BLaER1 (cell line): ENCODE data around the gene KAZALD1.
"Not testable (repeated sequence)": the region's sequence is repeated elsewhere in the genome, so short reads cannot be mapped to it uniquely, and the experiment has no call there.

Experiments
- H3K27ac ChIP-seq: shearing (Covaris generic); formaldehyde crosslinking; 2 replicates; pipeline ENCODE4 v1.8.1; 2022
- H3K27me3 ChIP-seq: shearing (Covaris generic); formaldehyde crosslinking; 2 replicates; pipeline ENCODE4 v1.8.1; 2022
- H3K36me3 ChIP-seq: shearing (Covaris generic); formaldehyde crosslinking; 2 replicates; pipeline ENCODE4 v1.8.1; 2022
- H3K4me1 ChIP-seq: shearing (Covaris generic); formaldehyde crosslinking; 2 replicates; pipeline ENCODE4 v1.8.1; 2022
- H3K4me2 ChIP-seq: shearing (Covaris generic); formaldehyde crosslinking; 2 replicates; pipeline ENCODE4 v1.8.1; 2022
- H3K4me3 ChIP-seq: shearing (Covaris generic); formaldehyde crosslinking; 2 replicates; pipeline ENCODE4 v1.8.1; 2022
- H3K9ac ChIP-seq: shearing (Covaris generic); formaldehyde crosslinking; 2 replicates; pipeline ENCODE4 v1.8.1; 2022
- H3K9me3 ChIP-seq: shearing (Covaris generic); formaldehyde crosslinking; 2 replicates; pipeline ENCODE4 v1.8.1; 2022
- H4K20me1 ChIP-seq: shearing (Covaris generic); formaldehyde crosslinking; 2 replicates; pipeline ENCODE4 v1.8.1; 2022
- Cebpa-rat ChIP-seq: shearing (Covaris generic); IDR thresholded peaks from 2 replicates; pipeline ENCODE4 v1.8.1; 2022

The KAZALD1 gene

DNA sequence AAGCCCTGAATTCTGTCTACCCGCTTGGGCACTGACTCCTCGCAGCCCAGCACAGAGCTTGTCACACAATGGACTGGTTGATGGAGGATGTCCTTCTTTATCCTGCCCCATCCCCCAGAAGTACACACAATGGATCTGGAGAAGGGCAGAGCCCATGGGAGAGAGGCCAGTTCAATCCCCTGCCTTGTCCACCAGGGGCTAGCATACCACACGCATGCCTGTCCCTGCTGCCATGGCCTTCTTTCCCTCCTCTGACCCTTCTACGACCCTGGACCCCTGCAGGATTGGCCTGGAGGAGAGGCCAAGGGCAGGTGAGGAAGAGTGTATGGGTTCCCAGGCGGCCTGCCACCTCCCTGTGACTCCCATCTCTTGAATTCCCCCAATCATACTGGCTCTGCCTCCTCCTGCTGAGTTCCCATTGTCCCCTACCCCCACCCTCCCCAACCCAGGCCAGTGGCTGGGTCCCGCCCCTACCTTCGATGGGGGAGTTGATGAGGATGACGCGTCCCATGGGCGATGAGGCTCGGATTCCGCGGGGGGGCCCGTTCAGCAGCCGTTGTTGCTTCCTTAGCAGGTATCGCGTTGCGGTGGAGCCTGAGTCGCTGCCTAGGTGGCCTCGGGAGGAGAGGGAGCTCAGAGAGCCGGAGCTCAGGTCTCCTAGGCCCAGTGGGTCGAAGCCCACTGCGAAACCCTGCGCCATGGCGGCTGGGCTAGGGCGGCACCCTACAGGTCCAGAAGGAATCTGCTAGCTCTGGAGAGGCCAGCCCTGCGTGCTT lies 32.1 kb upstream of the KAZALD1 start:
- Histone ChIP-seq H3K9me3 (no peaks in the 10 kb centered on the region), H4K20me1 (peaks cover 12% of the 10 kb centered on the region; the same call in 1 of the 2 replicates), H3K4me2 (peak overlapping the region; percentile 93), H3K4me3 (no peak overlapping the region), H3K36me3 (peaks cover 3% of the 10 kb centered on the region), H3K27ac (peak overlapping the region; percentile 64; the same call in 1 of the 2 replicates), H3K27me3 (no peaks in the 10 kb centered on the region), H3K4me1 (peaks cover 58% of the 10 kb centered on the region), H3K9ac (no peak overlapping the region)
- TF ChIP-seq Cebpa-rat: no peak

DNA sequence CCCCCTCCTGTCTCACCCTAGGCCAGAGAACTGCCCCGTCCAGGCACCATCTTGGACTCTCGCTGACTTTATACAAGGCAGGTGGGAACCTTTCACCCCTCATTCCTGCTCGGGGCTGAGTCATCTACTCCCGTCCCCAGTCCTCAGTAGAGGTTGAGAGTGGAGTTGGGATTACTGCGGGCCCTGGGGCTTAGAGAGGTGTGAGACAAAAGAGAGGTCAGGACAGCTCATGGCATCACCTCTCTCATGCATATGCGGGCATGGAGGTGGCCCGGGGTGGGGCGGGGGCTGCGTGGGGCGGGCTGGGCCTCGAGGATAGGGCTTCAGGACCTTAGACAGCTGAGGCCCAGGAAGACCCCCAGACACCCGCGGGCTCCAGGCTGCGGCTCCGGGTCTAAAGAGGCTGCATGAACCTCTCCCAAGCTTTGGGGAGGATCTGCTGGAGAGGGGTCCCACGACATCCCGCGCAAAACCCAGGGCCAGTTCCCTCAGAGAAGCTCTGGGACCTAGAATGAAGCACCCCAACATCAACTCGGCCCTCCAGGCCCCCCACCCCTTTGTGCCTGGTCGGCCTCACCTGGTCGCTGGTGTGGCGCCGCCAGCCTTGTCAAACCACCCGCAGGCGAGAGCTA lies 31.2 kb upstream of the KAZALD1 start:
- TF ChIP-seq Cebpa-rat: no peak
- H3K9ac ChIP-seq: peak overlapping the region; percentile 74; the same call in 1 of the 2 replicates
- peak overlapping the region; percentile 93 for H3K4me2 ChIP-seq
- H3K27me3 ChIP-seq: no peaks in the 10 kb centered on the region
- peak overlapping the region; percentile 76 for H3K4me3 ChIP-seq
- H3K36me3 ChIP-seq: peaks cover 12% of the 10 kb centered on the region
- peaks cover 58% of the 10 kb centered on the region for H3K4me1 ChIP-seq
- H3K9me3 ChIP-seq: no peaks in the 10 kb centered on the region
- peaks cover 20% of the 10 kb centered on the region for H4K20me1 ChIP-seq
- H3K27ac ChIP-seq: no peak overlapping the region

- Histone ChIP-seq H4K20me1 (peaks cover 20% of the 10 kb centered on the region), H3K27ac (peak within 1 kb of the TSS; percentile 77), H3K9ac (peak within 1 kb of the TSS; percentile 74), H3K9me3 (no peaks in the 10 kb centered on the region), H3K4me2 (peak within 1 kb of the TSS; percentile 93), H3K27me3 (no peaks in the 10 kb centered on the region), H3K36me3 (peaks cover 18% of the 10 kb centered on the region), H3K4me3 (peak within 1 kb of the TSS; percentile 76), H3K4me1 (peaks cover 58% of the 10 kb centered on the region)
- TF ChIP-seq Cebpa-rat: no peak
Measured at GRCh38 chr10:101031128-101031795, 30.5 kb upstream of the KAZALD1 start, which contains the start of the genes PDZD7 and SFXN3. Gene PDZD7 (minus strand): TSS chr10:101031129. CDS start chr10:101030219, 910 bp downstream. Gene SFXN3 (plus strand): TSS chr10:101031234. CDS start chr10:101034695, 3,461 bp downstream.

DNA sequence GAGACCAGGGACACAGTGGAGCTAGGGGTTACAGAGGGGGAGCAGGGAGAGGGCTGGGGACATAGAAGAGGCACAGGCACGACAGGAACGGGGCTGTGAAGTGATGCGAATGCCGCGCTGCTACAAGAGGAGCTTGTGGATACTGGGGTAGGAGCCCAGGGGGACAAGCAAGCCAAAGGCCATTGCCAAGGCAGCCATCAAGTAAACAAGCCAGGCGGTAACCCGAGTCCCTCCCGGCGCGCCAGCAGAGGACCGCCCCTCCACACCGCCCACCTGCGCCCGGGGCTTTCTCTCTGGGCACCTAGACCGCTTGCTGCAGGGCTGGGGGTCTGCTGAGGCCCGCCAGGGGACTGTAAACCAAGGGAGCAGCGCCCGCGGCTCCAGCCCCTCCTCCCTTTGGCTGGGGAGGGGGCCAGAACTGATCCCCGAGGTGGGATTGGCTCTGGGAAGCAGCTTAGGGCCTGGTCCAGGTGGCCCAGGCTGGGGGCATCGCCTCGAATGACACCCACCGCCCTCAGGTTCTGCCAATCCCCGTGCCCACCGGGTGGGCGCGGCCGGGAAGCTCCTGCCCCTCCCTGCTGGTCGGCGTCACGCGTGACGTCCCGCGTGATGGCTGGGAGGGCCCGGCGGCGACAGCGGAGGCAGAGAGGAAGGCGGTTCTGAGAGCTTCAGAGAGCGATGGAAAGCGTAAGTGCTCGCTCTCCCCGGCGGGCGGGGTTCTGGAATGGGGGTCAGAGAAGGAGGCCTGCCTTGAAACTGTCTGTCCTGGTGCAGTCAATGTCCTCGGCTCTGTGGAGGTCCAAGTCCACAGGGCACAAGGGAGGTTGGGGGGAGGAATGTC lies 29.8 kb upstream of the KAZALD1 start:
- Histone ChIP-seq H3K9ac (peak overlapping the region; percentile 74), H3K4me2 (peak overlapping the region; percentile 93), H3K27me3 (no peaks in the 10 kb centered on the region), H3K27ac (peak overlapping the region; percentile 77), H4K20me1 (peaks cover 20% of the 10 kb centered on the region), H3K4me1 (peaks cover 51% of the 10 kb centered on the region), H3K36me3 (peaks cover 26% of the 10 kb centered on the region), H3K9me3 (no peaks in the 10 kb centered on the region), H3K4me3 (peak overlapping the region; percentile 76)
- no peak for TF ChIP-seq Cebpa-rat

DNA sequence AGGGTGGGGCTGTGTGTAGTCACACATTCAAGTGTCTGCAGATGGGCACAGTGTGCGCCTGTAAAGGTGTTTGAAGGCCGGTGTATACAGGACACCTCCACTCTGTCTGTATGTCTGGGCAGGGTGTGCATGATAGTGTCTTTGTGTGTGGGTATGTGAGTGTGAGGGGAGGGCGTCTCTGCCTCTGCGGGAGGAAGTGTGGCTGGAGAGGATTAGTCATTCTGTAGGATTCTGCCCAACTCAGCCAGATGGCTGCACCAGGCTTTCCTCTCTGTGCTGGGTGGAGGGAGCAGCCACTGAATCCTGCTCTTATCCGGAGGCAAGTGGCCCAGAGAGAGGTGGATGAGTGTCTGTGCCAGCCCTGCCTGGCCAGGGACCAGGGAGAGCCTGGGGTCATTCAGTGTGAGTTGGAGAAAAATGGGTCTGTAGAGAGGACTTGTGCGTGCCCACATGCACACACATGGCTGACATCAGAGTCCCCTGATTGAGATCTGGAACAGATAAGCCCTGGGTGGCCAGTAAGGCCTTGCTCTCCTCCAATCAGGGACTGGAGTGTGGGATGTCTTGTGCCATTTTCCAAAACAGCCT lies 29.1 kb upstream of the KAZALD1 start:
- peak overlapping the region; percentile 77 for H3K27ac ChIP-seq
- H4K20me1 ChIP-seq: peaks cover 20% of the 10 kb centered on the region
- H3K27me3 ChIP-seq: no peaks in the 10 kb centered on the region
- H3K36me3 ChIP-seq: peaks cover 33% of the 10 kb centered on the region
- peak overlapping the region; percentile 74 for H3K9ac ChIP-seq
- TF ChIP-seq Cebpa-rat: no peak
- peak overlapping the region; percentile 93 for H3K4me2 ChIP-seq
- H3K9me3 ChIP-seq: no peaks in the 10 kb centered on the region
- peak overlapping the region; percentile 76 for H3K4me3 ChIP-seq
- H3K4me1 ChIP-seq: peaks cover 44% of the 10 kb centered on the region

DNA sequence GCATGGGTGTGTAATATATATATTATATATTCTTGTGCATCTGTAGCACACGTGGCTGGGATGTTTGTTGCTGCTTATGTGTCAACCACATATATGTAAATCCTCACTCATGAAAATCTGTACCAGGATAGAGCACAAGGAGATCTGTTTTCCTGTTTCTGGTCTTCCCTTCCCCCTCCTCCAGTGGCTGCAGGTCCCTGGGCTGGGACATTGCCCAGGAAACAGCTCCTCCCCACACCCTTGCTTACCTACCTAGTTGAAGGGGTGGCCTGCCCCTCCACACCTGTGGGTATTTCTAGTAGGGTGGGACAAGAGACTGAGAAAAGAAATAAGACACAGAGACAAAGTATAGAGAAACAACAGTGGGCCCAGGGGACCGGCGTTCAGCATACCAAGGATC lies 28.5 kb upstream of the KAZALD1 start:
- Histone ChIP-seq H3K4me1 (peaks cover 39% of the 10 kb centered on the region), H3K36me3 (peaks cover 38% of the 10 kb centered on the region), H3K9ac (peak overlapping the region; percentile 74), H3K9me3 (no peaks in the 10 kb centered on the region), H3K27me3 (no peaks in the 10 kb centered on the region), H4K20me1 (peaks cover 20% of the 10 kb centered on the region), H3K4me2 (peak overlapping the region; percentile 93), H3K4me3 (peak overlapping the region; percentile 76), H3K27ac (peak overlapping the region; percentile 77; the same call in 1 of the 2 replicates)
- TF ChIP-seq Cebpa-rat: no peak

DNA sequence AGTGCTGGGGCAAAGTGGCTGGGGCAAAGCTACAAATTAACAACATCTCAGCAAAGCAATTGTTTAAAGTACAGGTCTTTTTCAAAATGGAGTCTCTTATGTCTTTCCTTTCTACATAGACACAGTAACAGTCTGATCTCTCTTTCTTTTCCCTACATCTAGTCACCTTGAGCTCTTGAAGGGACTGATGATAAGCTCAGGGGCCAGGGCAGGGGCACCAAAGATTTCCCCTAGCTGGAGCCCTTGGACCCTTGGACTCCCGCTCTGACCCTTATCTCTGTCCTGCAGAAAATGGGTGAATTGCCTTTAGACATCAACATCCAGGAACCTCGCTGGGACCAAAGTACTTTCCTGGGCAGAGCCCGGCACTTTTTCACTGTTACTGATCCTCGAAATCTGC lies 27.4 kb upstream of the KAZALD1 start:
- not testable (repeated sequence) for H3K9me3 ChIP-seq, H3K4me2 ChIP-seq, H3K4me3 ChIP-seq, H3K27me3 ChIP-seq, H3K9ac ChIP-seq, H3K27ac ChIP-seq
- peaks cover 28% of the 10 kb centered on the region for H3K4me1 ChIP-seq
- peaks cover 20% of the 10 kb centered on the region for H4K20me1 ChIP-seq
- H3K36me3 ChIP-seq: peaks cover 49% of the 10 kb centered on the region

DNA sequence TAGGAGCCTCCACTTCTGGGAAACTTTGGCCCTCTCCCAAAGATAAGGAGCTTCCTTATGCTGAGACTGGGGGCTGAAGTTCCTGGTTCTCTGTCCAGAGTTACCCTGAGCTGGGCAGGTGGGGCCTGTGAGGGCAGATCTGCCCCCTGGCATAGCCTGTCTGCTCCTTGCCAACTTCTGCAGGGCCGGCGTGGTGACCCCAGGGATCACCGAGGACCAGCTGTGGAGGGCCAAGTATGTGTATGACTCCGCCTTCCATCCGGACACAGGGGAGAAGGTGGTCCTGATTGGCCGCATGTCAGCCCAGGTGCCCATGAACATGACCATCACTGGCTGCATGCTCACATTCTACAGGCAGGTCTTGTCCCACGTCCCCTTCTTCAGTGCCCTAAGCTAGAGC lies 26.5 kb upstream of the KAZALD1 start:
- peaks cover 58% of the 10 kb centered on the region for H3K36me3 ChIP-seq
- H3K4me1 ChIP-seq: peaks cover 19% of the 10 kb centered on the region
- no peak for TF ChIP-seq Cebpa-rat
- H3K4me3 ChIP-seq: no peak overlapping the region
- no peaks in the 10 kb centered on the region for H3K9me3 ChIP-seq
- peaks cover 20% of the 10 kb centered on the region for H4K20me1 ChIP-seq
- H3K4me2 ChIP-seq: no peak overlapping the region
- H3K27me3 ChIP-seq: no peaks in the 10 kb centered on the region
- H3K9ac ChIP-seq: no peak overlapping the region
- no peak overlapping the region for H3K27ac ChIP-seq
